Measurements from ENCODE around the gene APBB1IP.

The APBB1IP gene

GRCh38 chr10:26566525-26567350 lies 128.6 kb downstream of the APBB1IP start (continued):
- TF ChIP-seq ZBTB7A (tag by site-specific recombination; IDR thresholded peaks at IDR 0.05; ENCODE audit: low read depth) = no peak
- no peak for TF ChIP-seq ZNF266 (tag by site-specific recombination; IDR thresholded peaks at IDR 0.05; ENCODE audit: low read depth)
- TF ChIP-seq KLF8 (tag by site-specific recombination; IDR thresholded peaks at IDR 0.05) = no peak
- no peak for TF ChIP-seq ZNF239 (tag by site-specific recombination; IDR thresholded peaks at IDR 0.05)
- peak; percentile 64 for TF ChIP-seq SP3 (tag by site-specific recombination; IDR thresholded peaks at IDR 0.05)

GRCh38 chr10:26567351-26567721 lies 129.2 kb downstream of the APBB1IP start:
- H3K36me3 ChIP-seq (ENCODE audit: control insufficient read depth in 2 of 2, insufficient read depth in 1 of 2, low read length in 2 of 2) = no peaks in the 10 kb centered on the region
- CTCF ChIA-PET = no interaction called here
- H3K27ac ChIP-seq (ENCODE audit: extremely low read depth, low read depth, low read length) = no peak overlapping the region; the same call in 1 of the 2 replicates
- TF ChIP-seq KLF8 (tag by site-specific recombination; IDR thresholded peaks at IDR 0.05) (no peak), ZNF133 (tag by site-specific recombination; IDR thresholded peaks at IDR 0.05) (no peak), GLIS1 (tag by site-specific recombination; IDR thresholded peaks at IDR 0.05) (peak; percentile 63), ZNF768 (tag by site-specific recombination; IDR thresholded peaks at IDR 0.05) (no peak)
- TF ChIP-seq, protein P1, sequence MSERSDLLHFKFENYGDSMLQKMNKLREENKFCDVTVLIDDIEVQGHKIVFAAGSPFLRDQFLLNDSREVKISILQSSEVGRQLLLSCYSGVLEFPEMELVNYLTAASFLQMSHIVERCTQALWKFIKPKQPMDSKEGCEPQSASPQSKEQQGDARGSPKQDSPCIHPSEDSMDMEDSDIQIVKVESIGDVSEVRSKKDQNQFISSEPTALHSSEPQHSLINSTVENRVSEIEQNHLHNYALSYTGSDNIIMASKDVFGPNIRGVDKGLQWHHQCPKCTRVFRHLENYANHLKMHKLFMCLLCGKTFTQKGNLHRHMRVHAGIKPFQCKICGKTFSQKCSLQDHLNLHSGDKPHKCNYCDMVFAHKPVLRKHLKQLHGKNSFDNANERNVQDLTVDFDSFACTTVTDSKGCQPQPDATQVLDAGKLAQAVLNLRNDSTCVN (tag by site-specific recombination; optimal IDR thresholded peaks at IDR 0.05) = peak; percentile 37
- TF ChIP-seq, protein P2, sequence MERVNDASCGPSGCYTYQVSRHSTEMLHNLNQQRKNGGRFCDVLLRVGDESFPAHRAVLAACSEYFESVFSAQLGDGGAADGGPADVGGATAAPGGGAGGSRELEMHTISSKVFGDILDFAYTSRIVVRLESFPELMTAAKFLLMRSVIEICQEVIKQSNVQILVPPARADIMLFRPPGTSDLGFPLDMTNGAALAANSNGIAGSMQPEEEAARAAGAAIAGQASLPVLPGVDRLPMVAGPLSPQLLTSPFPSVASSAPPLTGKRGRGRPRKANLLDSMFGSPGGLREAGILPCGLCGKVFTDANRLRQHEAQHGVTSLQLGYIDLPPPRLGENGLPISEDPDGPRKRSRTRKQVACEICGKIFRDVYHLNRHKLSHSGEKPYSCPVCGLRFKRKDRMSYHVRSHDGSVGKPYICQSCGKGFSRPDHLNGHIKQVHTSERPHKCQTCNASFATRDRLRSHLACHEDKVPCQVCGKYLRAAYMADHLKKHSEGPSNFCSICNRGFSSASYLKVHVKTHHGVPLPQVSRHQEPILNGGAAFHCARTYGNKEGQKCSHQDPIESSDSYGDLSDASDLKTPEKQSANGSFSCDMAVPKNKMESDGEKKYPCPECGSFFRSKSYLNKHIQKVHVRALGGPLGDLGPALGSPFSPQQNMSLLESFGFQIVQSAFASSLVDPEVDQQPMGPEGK (tag by site-specific recombination; IDR thresholded peaks at IDR 0.05) = 0 out of 2 replicates have a peak, but pooled peaks have one; percentile 1
- POLR2A ChIA-PET = no interaction called here
- peak overlapping the region; percentile 30 for H3K4me3 ChIP-seq (ENCODE audit: low read depth, low read length)
- H3K9me3 ChIP-seq (ENCODE audit: control insufficient read depth, insufficient read depth, low read depth, low read length) = no peaks in the 10 kb centered on the region; the same call in 1 of the 2 replicates
- H3K4me1 ChIP-seq (ENCODE audit: control insufficient read depth, insufficient read depth, low read length) = no peaks in the 10 kb centered on the region

DNA sequence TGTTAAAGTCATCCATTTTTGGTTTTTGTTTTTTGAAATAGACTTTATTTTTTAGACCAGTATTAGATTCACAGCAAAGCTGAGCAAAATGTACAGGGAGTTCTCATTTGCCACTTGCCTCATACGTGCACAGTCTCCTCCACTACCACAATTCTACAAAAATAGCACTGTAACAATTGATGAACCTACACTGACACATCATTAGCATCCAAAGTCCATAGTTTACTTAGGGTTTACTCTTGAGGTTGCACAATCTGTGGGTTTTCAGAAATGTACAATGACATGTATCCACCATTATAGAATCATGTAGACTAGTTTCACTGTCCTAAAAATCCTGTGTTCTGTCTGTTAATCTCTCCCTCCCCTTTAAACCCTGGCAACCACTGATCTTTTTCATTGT lies 133.5 kb downstream of the APBB1IP start:
- no peak overlapping the region for H3K4me3 ChIP-seq (ENCODE audit: low read depth, low read length)
- CTCF ChIA-PET = interaction anchor here (0.7 kb wide), 1 partner anchor 413 kb away, joined by 4 read pairs; no protein-coding TSS in a partner anchor
- H3K9me3 ChIP-seq (ENCODE audit: control insufficient read depth, insufficient read depth, low read depth, low read length) = no peaks in the 10 kb centered on the region; the same call in 1 of the 2 replicates
- H3K27ac ChIP-seq (ENCODE audit: extremely low read depth, low read depth, low read length) = no peak overlapping the region
- no peaks in the 10 kb centered on the region for H3K4me1 ChIP-seq (ENCODE audit: control insufficient read depth, insufficient read depth, low read length)
- POLR2A ChIA-PET = no interaction called here
- no peaks in the 10 kb centered on the region for H3K36me3 ChIP-seq (ENCODE audit: control insufficient read depth in 2 of 2, insufficient read depth in 1 of 2, low read length in 2 of 2)
- TF ChIP-seq, protein P3, sequence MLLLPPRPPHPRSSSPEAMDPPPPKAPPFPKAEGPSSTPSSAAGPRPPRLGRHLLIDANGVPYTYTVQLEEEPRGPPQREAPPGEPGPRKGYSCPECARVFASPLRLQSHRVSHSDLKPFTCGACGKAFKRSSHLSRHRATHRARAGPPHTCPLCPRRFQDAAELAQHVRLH (tag by site-specific recombination; IDR thresholded peaks at IDR 0.05) = no peak
- no peak for TF ChIP-seq ZNF221 (tag by site-specific recombination; IDR thresholded peaks at IDR 0.05; ENCODE audit: borderline replicate concordance)
- no peak for TF ChIP-seq EGR2 (tag by site-specific recombination; IDR thresholded peaks at IDR 0.05; ENCODE audit: low read depth)
- TF ChIP-seq GLI4 (tag by site-specific recombination; IDR thresholded peaks at IDR 0.05) = no peak

GRCh38 chr10:26573674-26574073 lies 135.5 kb downstream of the APBB1IP start:
- POLR2A ChIA-PET = no interaction called here
- no peaks in the 10 kb centered on the region for H3K36me3 ChIP-seq (ENCODE audit: control insufficient read depth in 2 of 2, insufficient read depth in 1 of 2, low read length in 2 of 2)
- CTCF ChIA-PET = interaction anchor here (0.6 to 0.7 kb wide), 2 partner anchors 34 to 117 kb away, joined by 4 read pairs; no protein-coding TSS in a partner anchor

More at GRCh38 chr10:26573674-26574073, 135.5 kb downstream of the APBB1IP start:
- Histone ChIP-seq H3K27ac (ENCODE audit: extremely low read depth, low read depth, low read length) (no peak overlapping the region), H3K4me3 (ENCODE audit: low read depth, low read length) (no peak overlapping the region), H3K9me3 (ENCODE audit: control insufficient read depth, insufficient read depth, low read depth, low read length) (no peaks in the 10 kb centered on the region; the same call in 1 of the 2 replicates), H3K4me1 (ENCODE audit: control insufficient read depth, insufficient read depth, low read length) (no peaks in the 10 kb centered on the region)
- TF ChIP-seq ZNF335 (tag by site-specific recombination; conservative IDR thresholded peaks at IDR 0.05) = no peak
- no peak for TF ChIP-seq ZEB2 (tag by site-specific recombination; IDR thresholded peaks at IDR 0.05)
- TF ChIP-seq ZNF266 (tag by site-specific recombination; IDR thresholded peaks at IDR 0.05; ENCODE audit: low read depth) = peak; percentile 87

All from HEK293 (cell line).